Measurements from ENCODE around the gene DZIP1.
A peak's percentile ranks its signal among the peaks of the same experiment; 100 is the strongest.

DZIP1 gene

DNA sequence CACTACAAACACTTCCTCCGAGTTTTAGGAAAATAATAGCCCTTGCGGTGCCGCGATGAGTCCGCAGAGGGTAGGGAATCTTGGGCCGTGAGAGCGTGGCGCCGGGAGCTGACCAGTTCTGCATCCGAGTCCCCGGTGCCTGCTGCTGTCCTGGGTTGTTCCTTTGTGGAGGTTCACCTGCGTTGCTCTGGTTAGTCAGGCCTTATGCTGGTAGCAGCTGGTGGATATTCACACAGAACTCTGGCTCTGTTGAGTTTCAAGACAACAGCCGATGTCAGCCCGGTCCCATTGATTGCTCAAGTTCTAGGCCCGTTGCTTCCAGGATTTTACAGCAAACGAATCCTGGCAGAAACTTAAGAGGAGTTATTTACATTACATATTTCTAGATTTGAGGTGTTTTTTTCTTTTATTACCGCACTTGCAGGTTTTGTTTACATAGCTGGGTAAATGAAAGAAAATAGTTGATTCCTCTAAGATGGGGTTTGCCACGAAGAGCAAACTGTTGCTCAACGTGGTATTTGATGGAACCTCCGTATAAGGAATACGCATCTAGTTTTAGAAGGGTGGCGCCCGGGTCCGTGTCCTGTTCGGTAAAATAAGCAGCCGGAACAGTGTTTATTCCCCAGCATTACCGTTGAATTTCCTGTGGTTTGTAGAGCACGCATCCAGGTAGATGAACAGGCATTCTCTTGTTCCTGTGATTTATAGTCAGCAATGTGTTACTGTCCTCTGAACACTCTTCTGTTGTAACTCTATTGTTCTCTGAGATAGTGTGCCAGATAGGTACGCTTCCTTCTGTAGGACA, 90.7 kb downstream of the DZIP1 start:
- H3K27ac ChIP-seq, result no peak overlapping the region
- no peak for DNase-seq (ENCODE audit: low read depth, low spot score)

DNA sequence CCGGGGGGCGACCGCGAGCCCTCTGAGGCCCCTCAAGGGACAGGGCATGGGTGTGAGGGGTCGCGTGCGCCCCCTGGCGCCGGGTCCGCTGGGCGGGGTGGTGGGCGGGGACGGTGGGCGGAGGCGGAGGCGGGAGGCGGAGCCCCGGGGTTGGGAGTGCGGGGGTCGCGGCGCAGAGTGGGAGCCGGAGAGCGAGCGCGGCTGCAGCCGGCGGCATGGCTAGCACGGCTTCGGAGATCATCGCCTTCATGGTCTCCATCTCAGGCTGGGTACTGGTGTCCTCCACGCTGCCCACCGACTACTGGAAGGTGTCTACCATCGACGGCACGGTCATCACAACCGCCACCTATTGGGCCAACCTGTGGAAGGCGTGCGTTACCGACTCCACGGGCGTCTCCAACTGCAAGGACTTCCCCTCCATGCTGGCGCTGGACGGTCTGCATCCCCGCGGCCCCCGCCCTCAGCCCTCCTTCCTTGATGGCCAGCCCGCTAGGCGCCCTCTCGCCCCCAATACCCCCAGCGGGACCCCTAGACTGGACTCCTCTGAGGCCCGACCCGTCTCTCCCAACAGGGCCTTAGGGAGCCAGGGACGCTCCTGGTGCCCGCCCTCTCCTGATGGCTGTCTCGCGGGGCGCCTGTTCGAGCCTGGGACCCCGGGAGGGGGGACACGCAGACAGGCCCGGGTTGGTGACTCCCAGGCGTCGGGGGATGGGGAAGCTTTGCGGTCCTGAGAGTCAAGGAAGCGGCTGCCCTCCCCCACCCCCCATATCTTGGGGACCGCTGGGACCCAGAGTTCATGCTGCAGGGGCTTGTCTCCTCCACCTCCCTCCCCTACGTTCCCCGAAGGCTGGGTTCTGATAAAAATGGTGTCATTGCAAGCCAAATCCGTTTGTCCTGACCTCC, 91.7 kb downstream of the DZIP1 start, which contains the start of gene CLDN10:
Gene CLDN10 (plus strand): TSS at position 182 of the 903 bp plus-strand sequence. CDS start 34 bp downstream, at position 216.
- DNase-seq (ENCODE audit: low read depth, low spot score), result no peak

DNA sequence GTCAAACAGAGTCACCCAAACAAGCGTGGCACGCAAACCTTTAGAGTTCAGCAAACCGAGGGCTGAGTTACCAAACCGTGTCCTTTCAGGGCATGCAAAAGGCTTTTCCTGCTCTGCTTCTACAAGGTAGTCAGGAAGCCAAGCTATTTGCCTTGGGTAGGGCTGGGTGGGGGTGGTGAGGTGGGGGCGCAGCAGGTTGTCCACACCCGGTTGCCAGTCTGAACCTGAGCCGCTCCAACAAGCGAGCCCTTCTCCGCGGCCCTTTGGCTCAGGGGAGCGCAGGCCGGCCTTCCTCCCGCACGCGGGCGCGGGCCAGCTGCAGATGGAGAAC, 92.3 kb downstream of the DZIP1 start:
- H3K27ac ChIP-seq, result no peak overlapping the region
- no peak for DNase-seq (ENCODE audit: low read depth, low spot score)

More for the DNA sequence above, 91.7 kb downstream of the DZIP1 start, which contains the start of gene CLDN10:
- H3K27ac ChIP-seq, result no peak within 1 kb of the TSS

DNA sequence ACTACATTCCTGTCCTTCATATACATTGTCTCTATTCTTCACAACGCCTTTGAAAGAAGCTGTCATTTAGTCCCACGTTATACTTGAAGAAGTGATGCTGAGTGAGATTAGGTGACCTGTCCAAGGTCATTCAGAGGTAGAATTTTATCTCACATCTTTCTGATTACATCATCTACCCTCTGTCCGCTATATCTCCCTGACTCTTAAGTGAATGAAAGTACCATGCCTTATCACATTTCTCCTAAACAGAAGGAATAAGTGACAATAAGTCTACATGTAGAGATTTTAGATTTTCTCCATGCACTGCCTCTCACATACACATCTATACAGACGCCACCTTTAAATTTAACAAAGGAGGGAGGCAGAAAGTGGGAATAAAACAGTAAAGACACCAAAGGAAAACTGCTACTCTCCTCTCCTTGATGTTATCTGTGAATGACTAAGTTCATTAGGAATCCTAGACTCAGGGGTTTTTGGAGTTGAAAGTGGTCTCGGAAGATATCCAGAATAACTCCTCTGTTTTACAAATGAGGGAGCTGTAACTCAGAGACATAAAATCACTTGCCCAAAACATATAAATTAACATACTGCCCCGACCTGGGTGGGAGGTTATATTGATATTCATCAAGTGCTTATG, 96.9 kb downstream of the DZIP1 start:
- DNase-seq (ENCODE audit: low read depth, low spot score), result no peak

DNA sequence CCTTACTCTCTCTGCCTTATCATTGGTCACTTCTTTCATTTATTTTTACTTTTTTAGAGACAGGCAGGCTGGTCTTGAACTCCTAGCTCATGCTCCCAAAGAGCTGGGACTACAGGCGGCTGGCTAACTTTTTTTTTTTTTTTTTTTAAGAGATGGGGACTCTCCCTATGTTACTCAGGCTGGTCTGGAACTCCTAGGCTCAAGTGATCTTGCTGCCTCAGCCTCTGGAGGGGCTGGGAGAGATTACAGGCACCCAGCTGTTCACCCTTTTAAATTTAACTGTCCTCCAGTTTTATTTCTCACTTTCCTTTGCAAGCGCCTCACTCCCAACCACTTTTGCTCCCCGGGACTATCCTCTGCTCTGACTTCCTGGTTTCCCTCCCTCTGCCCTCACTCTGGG, 97.6 kb downstream of the DZIP1 start:
- DNase-seq (ENCODE audit: low read depth, low spot score), result no peak
- no peak overlapping the region for H3K27ac ChIP-seq

More for the DNA sequence above, 96.9 kb downstream of the DZIP1 start:
- H3K27ac ChIP-seq, result no peak overlapping the region

DNA sequence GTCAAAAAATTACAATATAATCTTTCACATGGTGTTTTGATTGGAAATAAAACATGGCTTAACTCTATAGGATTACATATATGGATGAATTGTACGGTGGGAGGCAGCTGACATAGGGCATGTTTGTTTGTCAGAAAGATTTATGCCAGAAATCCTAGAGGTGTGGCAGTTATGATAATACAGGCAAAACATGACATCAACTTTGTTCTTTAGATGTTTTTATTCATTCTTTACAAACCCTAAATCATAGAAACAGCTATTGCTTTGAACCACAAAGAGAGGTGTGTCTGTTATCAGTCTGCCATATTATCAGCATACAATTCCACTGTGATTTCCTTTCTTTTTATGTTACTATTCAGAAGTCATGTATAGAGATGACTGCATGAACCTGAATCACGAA, 100.2 kb downstream of the DZIP1 start:
- no peak overlapping the region for H3K27ac ChIP-seq
- no peak for DNase-seq (ENCODE audit: low read depth, low spot score)

DNA sequence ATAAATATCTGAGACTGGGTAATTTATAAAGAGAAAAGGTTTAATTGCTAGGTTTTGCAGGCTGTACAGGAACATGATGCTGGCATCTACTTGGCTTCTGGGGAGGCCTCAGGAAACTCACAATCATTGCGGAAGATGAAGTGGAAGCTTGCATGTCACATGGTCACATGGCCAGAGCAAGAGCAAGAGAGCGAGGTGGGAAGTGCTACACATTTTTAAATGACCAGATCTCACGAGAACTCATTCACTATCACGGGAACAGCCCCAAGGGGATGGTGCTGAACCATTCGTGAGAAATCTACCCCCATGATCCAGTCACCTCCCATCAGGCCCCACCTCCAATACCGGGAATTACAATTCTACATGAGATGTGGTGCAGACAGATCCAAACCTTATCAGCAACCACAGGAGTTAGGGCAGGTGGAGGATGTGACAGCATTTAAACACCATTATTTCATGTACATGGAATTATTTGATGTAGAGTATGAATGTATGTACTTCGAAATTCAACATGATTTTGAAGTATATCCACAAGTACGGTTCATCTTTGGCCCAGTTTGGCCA, 102.5 kb downstream of the DZIP1 start:
- no peak overlapping the region for H3K27ac ChIP-seq
- DNase-seq (ENCODE audit: low read depth, low spot score), result no peak

DNA sequence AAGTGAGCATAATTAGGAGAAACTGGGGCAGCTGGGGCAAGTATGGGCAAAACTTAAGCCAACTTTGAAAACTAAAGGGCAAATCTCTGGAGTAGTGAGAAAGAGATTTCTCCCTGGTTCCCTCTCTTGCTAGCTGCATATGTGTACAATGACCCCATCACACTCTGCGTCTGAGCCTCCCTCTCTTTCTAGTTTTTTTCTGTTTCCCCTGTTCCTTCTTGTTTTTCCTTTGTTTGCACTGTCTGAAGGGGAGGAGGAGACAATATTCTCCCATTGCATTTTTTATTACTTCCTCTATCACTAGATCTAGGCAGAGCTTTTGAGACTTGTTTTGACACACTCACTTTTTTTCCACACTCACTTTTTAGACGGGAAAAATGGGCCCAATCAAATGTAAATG, 103.2 kb downstream of the DZIP1 start:
- no peak overlapping the region for H3K27ac ChIP-seq
- no peak for DNase-seq (ENCODE audit: low read depth, low spot score)

DNA sequence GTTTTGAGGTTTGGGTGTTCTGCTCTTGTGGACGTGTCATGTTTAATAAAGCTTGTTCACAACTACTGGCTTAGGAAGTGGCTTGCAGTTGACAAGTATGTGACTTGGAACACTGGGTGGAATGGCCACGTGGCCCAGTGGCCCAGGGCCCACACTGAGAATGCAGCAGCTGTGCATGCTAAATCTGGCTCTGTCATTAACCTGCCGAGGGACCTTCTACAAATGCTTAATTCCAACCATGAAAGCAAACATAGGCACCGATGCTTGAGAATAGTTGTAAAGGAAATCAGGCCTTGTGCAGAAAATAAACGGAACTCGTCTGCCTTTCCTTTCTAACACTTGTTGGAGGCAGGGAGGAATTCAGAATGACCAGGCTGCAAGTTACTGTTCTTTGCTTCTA, 103.6 kb downstream of the DZIP1 start:
- DNase-seq (ENCODE audit: low read depth, low spot score), result no peak
- H3K27ac ChIP-seq, result no peak overlapping the region

DNA sequence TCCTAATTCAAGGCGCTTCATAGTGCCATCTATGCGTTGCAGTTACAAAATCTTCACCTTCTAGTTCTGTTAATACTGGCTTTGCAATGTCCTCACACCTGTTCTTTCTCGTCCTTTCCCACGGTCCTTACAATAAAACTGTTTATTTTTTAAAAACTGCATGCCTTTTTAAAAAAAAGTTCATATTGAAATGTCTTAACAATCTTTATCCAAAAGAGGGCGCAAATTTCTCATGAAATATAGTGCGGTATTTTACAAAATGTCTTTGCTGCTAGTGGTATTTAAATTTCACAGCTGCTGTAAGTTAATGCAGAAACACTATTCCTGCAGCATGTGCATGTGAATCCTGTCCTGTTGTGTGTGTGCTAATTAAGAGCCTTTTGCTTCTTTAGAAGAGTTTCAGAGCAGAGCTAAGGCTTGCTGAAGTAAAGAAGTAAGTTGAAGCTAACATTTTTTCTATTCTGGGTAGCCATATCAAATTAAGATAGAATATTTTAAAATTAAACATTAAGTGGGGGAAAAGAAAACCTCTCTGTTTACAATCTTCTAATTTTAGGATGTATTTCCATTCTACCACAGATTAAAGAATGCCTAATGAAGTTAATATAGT, 107.8 kb downstream of the DZIP1 start:
- no peak overlapping the region for H3K27ac ChIP-seq
- DNase-seq (ENCODE audit: low read depth, low spot score), result no peak

DNA sequence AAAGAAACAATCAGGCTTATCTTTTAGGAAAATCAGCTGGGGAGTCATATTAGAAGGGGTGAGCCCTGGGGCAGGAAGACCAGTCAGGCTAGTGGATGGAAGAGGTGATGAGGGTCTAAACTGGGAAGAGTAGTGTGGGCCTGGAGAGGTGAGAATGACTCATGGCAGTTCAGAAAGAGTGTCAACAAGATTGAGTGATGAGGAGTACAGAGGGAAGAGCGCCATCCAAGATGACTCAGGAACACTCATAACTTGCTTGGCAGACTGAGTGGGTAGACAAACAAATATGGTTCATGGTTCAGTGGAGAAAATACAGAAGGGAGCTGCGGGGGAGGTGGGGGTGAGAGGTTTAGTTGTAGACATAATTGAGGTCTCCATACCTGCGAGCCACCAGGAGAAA, 109.3 kb downstream of the DZIP1 start:
- DNase-seq (ENCODE audit: low read depth, low spot score), result peak; percentile 89
- no peak overlapping the region for H3K27ac ChIP-seq

DNA sequence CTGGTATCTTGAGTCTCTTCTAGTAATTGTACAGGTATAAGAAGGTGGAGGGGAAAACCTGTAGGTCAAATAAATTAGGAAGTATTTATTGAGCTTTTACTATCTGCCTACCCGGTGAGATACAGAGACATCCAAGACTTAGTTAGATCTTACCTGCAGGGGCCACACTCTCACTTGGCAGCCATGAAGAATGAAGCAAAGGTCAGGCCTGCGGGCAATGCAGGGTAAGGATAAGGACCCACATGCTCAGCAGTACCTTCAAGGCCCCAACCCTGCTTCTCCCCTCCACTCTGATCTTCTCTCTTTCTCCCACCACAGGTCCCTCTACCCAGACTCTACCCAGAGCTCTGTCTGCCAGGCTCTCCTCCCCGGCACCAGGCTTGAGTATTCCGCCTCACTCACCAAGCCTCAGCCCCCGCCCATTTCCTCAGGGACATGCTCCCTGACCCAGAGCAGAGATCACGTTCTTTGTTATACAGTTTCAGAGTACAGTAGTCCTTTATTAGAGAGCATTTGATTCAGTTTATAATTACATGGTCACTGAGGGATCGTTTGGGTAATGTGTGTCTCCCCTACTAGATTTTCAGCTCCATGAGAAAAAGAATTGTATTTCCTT, 110.9 kb downstream of the DZIP1 start:
- H3K27ac ChIP-seq, result no peak overlapping the region
- no peak for DNase-seq (ENCODE audit: low read depth, low spot score)

DNA sequence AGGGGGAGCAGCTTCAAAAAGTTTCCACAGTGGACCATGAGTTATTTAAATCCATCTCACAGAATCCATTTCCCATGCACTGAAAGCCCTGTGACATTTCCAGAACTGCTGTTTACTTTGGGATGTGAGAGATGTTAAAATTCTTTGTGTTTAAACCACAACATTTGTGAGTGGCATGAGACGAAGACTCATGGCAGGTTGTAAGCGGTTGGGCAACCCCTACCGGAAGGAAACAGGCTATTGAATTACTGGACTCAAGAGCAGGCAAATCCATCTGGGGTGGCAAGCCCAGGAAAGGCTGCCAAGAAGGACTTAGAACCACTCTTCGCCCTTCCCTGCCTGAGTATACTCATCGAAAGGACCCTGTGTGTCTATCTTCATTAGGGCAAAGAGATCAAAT, 114.3 kb downstream of the DZIP1 start:
- DNase-seq (ENCODE audit: low read depth, low spot score), result peak; percentile 73
- no peak overlapping the region for H3K27ac ChIP-seq

Measured in epithelial cell of prostate (primary cell).